ENCODE results near the gene NFYC.

Gene NFYC

GRCh38 chr1:40755067-40755466 is 63.6 kb downstream of the NFYC start:
- no peak for TF ChIP-seq EZH2phosphoT487 (IDR thresholded peaks at IDR 0.05; ENCODE audit: borderline replicate concordance)
- no peak for TF ChIP-seq CTCF (conservative IDR thresholded peaks at IDR 0.05; ENCODE audit: low read length)
- no peaks in the 10 kb centered on the region for H3F3A ChIP-seq (ENCODE audit: low read depth)
- H3K4me2 ChIP-seq (ENCODE audit: low read depth, low read length, poor library complexity, severe bottlenecking) = no peak overlapping the region
- H2AFZ ChIP-seq (ENCODE audit: low read length) = no peak overlapping the region
- no peaks in the 10 kb centered on the region for H3K9me2 ChIP-seq (replicated peaks; ENCODE audit: low read depth, low read length)
- H3K36me3 ChIP-seq (ENCODE audit: insufficient read depth, low read length) = peaks cover 99% of the 10 kb centered on the region
- no peak overlapping the region for H3K9ac ChIP-seq (ENCODE audit: low read depth, low read length, poor library complexity, severe bottlenecking)
- no peaks in the 10 kb centered on the region for H4K20me1 ChIP-seq (ENCODE audit: insufficient read depth, low read length, poor library complexity, severe bottlenecking)
- H3K79me2 ChIP-seq (ENCODE audit: insufficient read depth, low read length) = no peaks in the 10 kb centered on the region
- no peaks in the 10 kb centered on the region for H3K4me1 ChIP-seq (ENCODE audit: insufficient read depth, low read length, poor library complexity, severe bottlenecking)
- no peaks in the 10 kb centered on the region for H3K27me3 ChIP-seq (ENCODE audit: insufficient read depth, low read length, poor library complexity, severe bottlenecking)
- no peaks in the 10 kb centered on the region for H3K9me3 ChIP-seq (ENCODE audit: insufficient read depth, low read depth, low read length)
- no peak overlapping the region for H3K4me3 ChIP-seq (ENCODE audit: low read length, poor library complexity, severe bottlenecking)

- H3K4me1 ChIP-seq (ENCODE audit: insufficient read depth, low read length, poor library complexity, severe bottlenecking) = no peaks in the 10 kb centered on the region
- H3K79me2 ChIP-seq (ENCODE audit: insufficient read depth, low read length) = no peaks in the 10 kb centered on the region
- H3K9me2 ChIP-seq (replicated peaks; ENCODE audit: low read depth, low read length) = no peaks in the 10 kb centered on the region
- H4K20me1 ChIP-seq (ENCODE audit: insufficient read depth, low read length, poor library complexity, severe bottlenecking) = no peaks in the 10 kb centered on the region
- H3K4me2 ChIP-seq (ENCODE audit: low read depth, low read length, poor library complexity, severe bottlenecking) = no peak overlapping the region
- H3K4me3 ChIP-seq (ENCODE audit: low read length, poor library complexity, severe bottlenecking) = no peak overlapping the region
- peaks cover 98% of the 10 kb centered on the region; the same call in 1 of the 2 replicates for H3K36me3 ChIP-seq (ENCODE audit: insufficient read depth, low read length)
- TF ChIP-seq EZH2phosphoT487 (IDR thresholded peaks at IDR 0.05; ENCODE audit: borderline replicate concordance) (no peak), CTCF (conservative IDR thresholded peaks at IDR 0.05; ENCODE audit: low read length) (no peak)
- no peaks in the 10 kb centered on the region for H3F3A ChIP-seq (ENCODE audit: low read depth)
- H3K27me3 ChIP-seq (ENCODE audit: insufficient read depth, low read length, poor library complexity, severe bottlenecking) = no peaks in the 10 kb centered on the region
- H3K9ac ChIP-seq (ENCODE audit: low read depth, low read length, poor library complexity, severe bottlenecking) = no peak overlapping the region
- no peaks in the 10 kb centered on the region for H3K9me3 ChIP-seq (ENCODE audit: insufficient read depth, low read depth, low read length)
- no peak overlapping the region for H2AFZ ChIP-seq (ENCODE audit: low read length)
These were observed 65.0 kb downstream of the NFYC start for GRCh38 chr1:40756523-40756922.

- H2AFZ ChIP-seq (ENCODE audit: low read length) = no peak overlapping the region
- H4K20me1 ChIP-seq (ENCODE audit: insufficient read depth, low read length, poor library complexity, severe bottlenecking) = no peaks in the 10 kb centered on the region
- H3K27me3 ChIP-seq (ENCODE audit: insufficient read depth, low read length, poor library complexity, severe bottlenecking) = no peaks in the 10 kb centered on the region
- H3F3A ChIP-seq (ENCODE audit: low read depth) = no peaks in the 10 kb centered on the region
- H3K4me1 ChIP-seq (ENCODE audit: insufficient read depth, low read length, poor library complexity, severe bottlenecking) = no peaks in the 10 kb centered on the region
- no peaks in the 10 kb centered on the region for H3K9me2 ChIP-seq (replicated peaks; ENCODE audit: low read depth, low read length)
- TF ChIP-seq EZH2phosphoT487 (IDR thresholded peaks at IDR 0.05; ENCODE audit: borderline replicate concordance) (no peak), CTCF (conservative IDR thresholded peaks at IDR 0.05; ENCODE audit: low read length) (no peak)
- no peaks in the 10 kb centered on the region for H3K9me3 ChIP-seq (ENCODE audit: insufficient read depth, low read depth, low read length)
- no peaks in the 10 kb centered on the region for H3K79me2 ChIP-seq (ENCODE audit: insufficient read depth, low read length)
- H3K4me3 ChIP-seq (ENCODE audit: low read length, poor library complexity, severe bottlenecking) = no peak overlapping the region
- H3K4me2 ChIP-seq (ENCODE audit: low read depth, low read length, poor library complexity, severe bottlenecking) = no peak overlapping the region
- no peak overlapping the region for H3K9ac ChIP-seq (ENCODE audit: low read depth, low read length, poor library complexity, severe bottlenecking)
- H3K36me3 ChIP-seq (ENCODE audit: insufficient read depth, low read length) = peaks cover 97% of the 10 kb centered on the region; the same call in 1 of the 2 replicates
These were observed 65.6 kb downstream of the NFYC start for GRCh38 chr1:40757084-40757483.
